ENCODE data around the gene ZNF519. TPM values are rescaled to one million over a fixed set of nuclear protein-coding genes. Genes with fewer than 3 reads are reported as not detected.

The ZNF519 gene
- total RNA-seq, 1 experiment from 2014 or later: 5.9 TPM

DNA sequence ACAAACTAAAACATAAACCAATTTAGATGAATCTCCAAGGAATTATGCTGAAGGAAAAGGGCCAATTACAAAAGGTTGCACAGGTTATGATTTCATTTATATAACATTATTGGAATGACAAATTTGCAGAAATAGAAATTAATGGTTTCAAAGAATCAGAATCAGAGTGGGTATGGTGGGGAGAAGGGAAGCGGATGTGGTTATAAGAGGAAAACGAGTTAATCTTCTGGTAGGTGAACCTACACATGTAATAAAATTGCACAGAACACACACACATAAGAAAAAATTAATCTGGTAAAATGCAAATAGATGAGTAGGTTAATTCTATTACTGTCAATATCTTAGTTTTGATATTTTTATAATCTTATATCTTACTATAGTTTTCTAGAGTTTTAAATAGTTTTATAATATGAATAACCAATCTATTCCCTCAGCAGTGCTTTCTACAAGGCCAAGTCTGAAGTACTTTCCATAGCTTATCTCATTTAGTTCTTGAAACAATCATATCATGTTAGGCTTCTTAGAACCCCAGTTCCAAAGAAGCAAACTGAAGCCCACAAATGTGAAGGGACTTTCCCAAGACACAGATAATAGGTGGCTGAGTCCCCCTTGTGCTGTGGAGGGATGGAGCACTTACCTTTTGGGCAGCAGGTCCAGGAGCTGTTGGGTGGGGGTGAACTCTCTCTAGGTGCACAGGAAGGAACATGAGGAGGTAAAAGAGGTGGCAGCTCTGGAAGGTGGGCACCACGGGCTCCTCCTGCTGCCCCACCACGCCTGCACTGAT lies 31.5 kb downstream of the ZNF519 start:
- TF ChIP-seq, protein P1, sequence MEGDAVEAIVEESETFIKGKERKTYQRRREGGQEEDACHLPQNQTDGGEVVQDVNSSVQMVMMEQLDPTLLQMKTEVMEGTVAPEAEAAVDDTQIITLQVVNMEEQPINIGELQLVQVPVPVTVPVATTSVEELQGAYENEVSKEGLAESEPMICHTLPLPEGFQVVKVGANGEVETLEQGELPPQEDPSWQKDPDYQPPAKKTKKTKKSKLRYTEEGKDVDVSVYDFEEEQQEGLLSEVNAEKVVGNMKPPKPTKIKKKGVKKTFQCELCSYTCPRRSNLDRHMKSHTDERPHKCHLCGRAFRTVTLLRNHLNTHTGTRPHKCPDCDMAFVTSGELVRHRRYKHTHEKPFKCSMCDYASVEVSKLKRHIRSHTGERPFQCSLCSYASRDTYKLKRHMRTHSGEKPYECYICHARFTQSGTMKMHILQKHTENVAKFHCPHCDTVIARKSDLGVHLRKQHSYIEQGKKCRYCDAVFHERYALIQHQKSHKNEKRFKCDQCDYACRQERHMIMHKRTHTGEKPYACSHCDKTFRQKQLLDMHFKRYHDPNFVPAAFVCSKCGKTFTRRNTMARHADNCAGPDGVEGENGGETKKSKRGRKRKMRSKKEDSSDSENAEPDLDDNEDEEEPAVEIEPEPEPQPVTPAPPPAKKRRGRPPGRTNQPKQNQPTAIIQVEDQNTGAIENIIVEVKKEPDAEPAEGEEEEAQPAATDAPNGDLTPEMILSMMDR (conservative IDR thresholded peaks at IDR 0.05; ENCODE audit: low read depth, low read length): no peak
- TF ChIP-seq EZH2 (IDR thresholded peaks at IDR 0.05; ENCODE audit: low read length, unreplicated experiment) (no peak), EZH2phosphoT487 (IDR thresholded peaks at IDR 0.05; ENCODE audit: borderline replicate concordance, low read length) (no peak)
- Histone ChIP-seq H2AFZ (ENCODE audit: low read length) (no peak overlapping the region), H3K4me2 (ENCODE audit: low read length) (no peak overlapping the region), H3K9me2 (replicated peaks; ENCODE audit: low read length) (no peaks in the 10 kb centered on the region), H3F3A (ENCODE audit: low read length, unreplicated experiment) (no peaks in the 10 kb centered on the region), H4K20me1 (ENCODE audit: low read length) (no peaks in the 10 kb centered on the region), H3K4me1 (ENCODE audit: insufficient read depth, low read length) (no peaks in the 10 kb centered on the region), H3K27ac (ENCODE audit: low read length) (no peak overlapping the region), H3K79me2 (ENCODE audit: low read length) (no peaks in the 10 kb centered on the region), H3K36me3 (ENCODE audit: low read depth, low read length) (peaks cover 9% of the 10 kb centered on the region; the same call in 1 of the 2 replicates), H3K4me3 (ENCODE audit: low read length) (no peak overlapping the region), H3K9ac (ENCODE audit: low read length) (no peak overlapping the region), H3K27me3 (ENCODE audit: low read length) (no peaks in the 10 kb centered on the region), H3K9me3 (ENCODE audit: low read length) (0 out of 2 replicates have a peak, but pooled peaks cover 4% of the 10 kb centered on the region)
- ChIA-PET POLR2A (ENCODE audit: unreplicated experiment) (no interaction called here), CTCF (no interaction called here)
- BruUV-seq (replicated peaks): no TSS peak
- intact Hi-C loops (cut with micrococcal nuclease): no loop called here
- no peak for ATAC-seq
- no peak for DNase-seq

DNA sequence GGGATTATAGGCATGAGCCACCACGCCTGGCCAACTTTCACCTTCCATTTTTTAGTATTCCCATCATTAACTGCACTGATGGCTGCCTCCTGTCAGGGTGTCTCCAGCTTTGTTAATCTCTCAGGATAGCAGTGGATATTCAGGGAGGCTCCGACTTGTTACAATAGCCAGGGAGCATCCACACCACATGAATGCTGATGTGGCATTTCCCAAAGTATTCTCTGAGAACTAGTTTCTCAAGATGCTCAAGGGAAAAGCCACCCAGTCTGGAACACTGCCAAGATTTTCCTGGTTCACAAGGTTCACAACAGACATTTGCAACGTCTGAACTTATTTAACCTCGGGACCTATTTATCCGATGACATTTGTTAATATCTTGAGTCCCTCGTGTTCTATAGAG lies 33.8 kb downstream of the ZNF519 start:
- no TSS peak for BruUV-seq (replicated peaks)
- CTCF ChIA-PET: no interaction called here

More for the DNA sequence above, 33.8 kb downstream of the ZNF519 start:
- Histone ChIP-seq H4K20me1 (ENCODE audit: low read length) (no peaks in the 10 kb centered on the region), H3K9ac (ENCODE audit: low read length) (no peak overlapping the region), H2AFZ (ENCODE audit: low read length) (no peak overlapping the region), H3K9me2 (replicated peaks; ENCODE audit: low read length) (no peaks in the 10 kb centered on the region), H3F3A (ENCODE audit: low read length, unreplicated experiment) (no peaks in the 10 kb centered on the region), H3K4me3 (ENCODE audit: low read length) (no peak overlapping the region), H3K27ac (ENCODE audit: low read length) (no peak overlapping the region), H3K9me3 (ENCODE audit: low read length) (no peaks in the 10 kb centered on the region), H3K79me2 (ENCODE audit: low read length) (no peaks in the 10 kb centered on the region), H3K36me3 (ENCODE audit: low read depth, low read length) (peaks cover 2% of the 10 kb centered on the region; the same call in 1 of the 2 replicates), H3K4me2 (ENCODE audit: low read length) (no peak overlapping the region), H3K4me1 (ENCODE audit: insufficient read depth, low read length) (no peaks in the 10 kb centered on the region), H3K27me3 (ENCODE audit: low read length) (no peaks in the 10 kb centered on the region)
- POLR2A ChIA-PET (ENCODE audit: unreplicated experiment): no interaction called here
- DNase-seq (no peak), ATAC-seq (no peak)
- TF ChIP-seq, protein P1 (conservative IDR thresholded peaks at IDR 0.05; ENCODE audit: low read depth, low read length): no peak
- no peak for TF ChIP-seq EZH2phosphoT487 (IDR thresholded peaks at IDR 0.05; ENCODE audit: borderline replicate concordance, low read length)
- TF ChIP-seq EZH2 (IDR thresholded peaks at IDR 0.05; ENCODE audit: low read length, unreplicated experiment): no peak
- intact Hi-C loops (cut with micrococcal nuclease): no loop called here
